GM13976 (cell line): ENCODE results near the gene FNTB.

Experiments
- DNase-seq: peaks from one replicate; pipeline ENCODE4 v3.0.0; 2012; ENCODE audit warnings: low spot score
- CTCF ChIP-seq: IDR thresholded peaks from 2 replicates; pipeline ENCODE4 v1.5.1; 2012; ENCODE audit warnings: borderline replicate concordance, mild to moderate bottlenecking; ENCODE audit not compliant: insufficient read depth; ENCODE audit errors: extremely low read depth, missing control alignments, control extremely low read depth
- in situ Hi-C: fragments of 300-500 bp; cut with MboI; formaldehyde crosslinking; loops from one replicate; pipeline ENCODE4 v1.12.0; 2022; ENCODE audit warnings: low sequenced_read_pairs, mixed read lengths, inconsistent platforms; ENCODE audit not compliant: unreplicated experiment

The FNTB gene

GRCh38 chr14:64998455-64998931 is 11.8 kb downstream of the FNTB start:
- no peak for TF ChIP-seq CTCF
- DNase-seq = no peak
- in situ Hi-C loops = loop anchor here (10.0 kb wide), 1 partner anchor 166 kb away; no protein-coding TSS in a partner anchor

- in situ Hi-C loops = no loop called here
- no peak for DNase-seq
- TF ChIP-seq CTCF = no peak
Observed at GRCh38 chr14:65000898-65001591, 14.3 kb downstream of the FNTB start.

- in situ Hi-C loops = no loop called here
- no peak for DNase-seq
- TF ChIP-seq CTCF = no peak
Observed at GRCh38 chr14:65001723-65002122, 15.0 kb downstream of the FNTB start.

- no peak for TF ChIP-seq CTCF
- in situ Hi-C loops = no loop called here
- DNase-seq = no peak
Observed at GRCh38 chr14:65002586-65003210, 16.0 kb downstream of the FNTB start.

- TF ChIP-seq CTCF = no peak
- in situ Hi-C loops = no loop called here
- DNase-seq = peak; percentile 42
Observed at GRCh38 chr14:65003394-65003793, 16.7 kb downstream of the FNTB start.

GRCh38 chr14:65006261-65006721 is 19.6 kb downstream of the FNTB start:
- DNase-seq = no peak
- no peak for TF ChIP-seq CTCF
- in situ Hi-C loops = no loop called here

GRCh38 chr14:65007202-65007601 is 20.5 kb downstream of the FNTB start:
- no peak for DNase-seq
- TF ChIP-seq CTCF = no peak
- in situ Hi-C loops = no loop called here
